Natural killer cell (primary cell): Measurements from ENCODE around the gene MYOCD. TPM values are rescaled to one million over a fixed set of nuclear protein-coding genes. Genes with fewer than 3 reads are reported as not detected.

Source experiments
- ATAC-seq, 3 donors: fragments of 150-1000 bp in 2 of 3; fragments of 200-7000 bp in 1 of 3; cut with Tn5 transposase; 1 replicate in 1 of 3; 2 replicates in 2 of 3; pipeline ENCODE4 v1.10.0; 2021; ENCODE audit warnings: mild to moderate bottlenecking in 2 of 3, moderate library complexity in 2 of 3
- DNase-seq, 2 donors: peaks; one replicate each; pipeline versions ENCODE4 v3.0.0 to v3.0.0-alpha.2; 2013 to 2021; ENCODE audit warnings: mixed read lengths in 1 of 2
- H3K27ac ChIP-seq: one replicate; pipeline ENCODE4 v1.5.1; 2013; ENCODE audit warnings: mild to moderate bottlenecking, low read length
- H3K27me3 ChIP-seq: one replicate; pipeline ENCODE4 v1.6.1; 2013; ENCODE audit warnings: low read length; ENCODE audit not compliant: control insufficient read depth, insufficient read depth
- H3K36me3 ChIP-seq: one replicate; pipeline ENCODE4 v1.6.1; 2013; ENCODE audit warnings: low read length; ENCODE audit not compliant: control insufficient read depth, insufficient read depth
- H3K4me1 ChIP-seq: one replicate; pipeline ENCODE4 v1.6.1; 2013; ENCODE audit warnings: low read length; ENCODE audit not compliant: control insufficient read depth, insufficient read depth
- H3K4me3 ChIP-seq: one replicate; pipeline ENCODE4 v1.5.1; 2013; ENCODE audit warnings: low read length
- H3K9me3 ChIP-seq: one replicate; pipeline ENCODE4 v1.6.1; 2013; ENCODE audit warnings: low read length; ENCODE audit not compliant: control insufficient read depth, insufficient read depth
- H3K27ac Mint-ChIP-seq, 2 donors: one replicate each; pipeline ENCODE4 v1.8.0; 2022; ENCODE audit warnings: mild to moderate bottlenecking in 2 of 2, mixed read lengths in 2 of 2, moderate library complexity in 1 of 2
- H3K27me3 Mint-ChIP-seq, 2 donors: one replicate each; pipeline ENCODE4 v1.8.0; 2022; ENCODE audit warnings: low read depth in 2 of 2, mixed read lengths in 2 of 2
- H3K36me3 Mint-ChIP-seq: one replicate; pipeline ENCODE4 v1.8.0; 2022; ENCODE audit warnings: mixed read lengths
- H3K4me1 Mint-ChIP-seq, 2 donors: one replicate each; pipeline ENCODE4 v1.8.0; 2022; ENCODE audit warnings: mixed read lengths in 2 of 2
- H3K4me3 Mint-ChIP-seq: one replicate; pipeline ENCODE4 v1.8.0; 2022; ENCODE audit warnings: mild to moderate bottlenecking, moderate library complexity, mixed read lengths
- H3K9me3 Mint-ChIP-seq, 2 donors: one replicate each; pipeline ENCODE4 v1.8.0; 2022; ENCODE audit warnings: mixed read lengths in 2 of 2
- CTCF ChIP-seq: fragments of 200-600 bp; IDR thresholded peaks from one replicate; pipeline ENCODE4 v1.8.0; 2022; ENCODE audit warnings: antibody characterized with exemption
- WGBS: methylation state at CpG from one replicate; pipeline ENCODE4 v1.1.7; 2013; ENCODE audit warnings: missing lambda C conversion rate; ENCODE audit not compliant: insufficient coverage; 5-methylcytosine and 5-hydroxymethylcytosine counted together
- intact Hi-C: fragments of 100-400 bp; cut with micrococcal nuclease; formaldehyde crosslinking; loops from one replicate; pipeline ENCODE4 v1.14.2; 2022
- total RNA-seq, 4 donors: library from RNA; stranded (reverse); fragments of 120-200 nt in 1 of 4; gene quantifications; one replicate each; pipeline versions ENCODE4 v1.2.3 to v1.2.4, GENCODE V29; 2013 to 2022

The MYOCD gene
- total RNA-seq, 3 donors from 2014 or later (not counting 1 experiment from before 2014, with no cell fraction given), result not detected

- Histone ChIP-seq H3K27me3 (no peaks in the 10 kb centered on the region), H3K9me3 (no peaks in the 10 kb centered on the region), H3K4me1 (no peaks in the 10 kb centered on the region), H3K4me3 (no peak overlapping the region), H3K27ac (no peak overlapping the region), H3K36me3 (no peaks in the 10 kb centered on the region)
- H3K4me1 Mint-ChIP-seq, result no peaks in the 10 kb centered on the region
- no peaks in the 10 kb centered on the region for H3K27me3 Mint-ChIP-seq
- WGBS, result 100% methylated on average over 1 of the region's 2 CpGs
- no peak overlapping the region for H3K4me3 Mint-ChIP-seq
- no peak for TF ChIP-seq CTCF
- intact Hi-C loops, result no loop called here
- H3K27ac Mint-ChIP-seq, result no peak overlapping the region
- H3K9me3 Mint-ChIP-seq, result peaks cover 4 to 5% of the 10 kb centered on the region in 2 donors
- DNase-seq (no peak), ATAC-seq (no peak)
- H3K36me3 Mint-ChIP-seq, result no peaks in the 10 kb centered on the region
Measured at GRCh38 chr17:12656354-12656753, 9.3 kb upstream of the MYOCD start.

- no peaks in the 10 kb centered on the region for H3K4me1 Mint-ChIP-seq
- no peak for ATAC-seq
- Histone ChIP-seq H3K4me3 (no peak overlapping the region), H3K36me3 (no peaks in the 10 kb centered on the region), H3K27ac (no peak overlapping the region), H3K9me3 (no peaks in the 10 kb centered on the region), H3K4me1 (no peaks in the 10 kb centered on the region), H3K27me3 (no peaks in the 10 kb centered on the region)
- intact Hi-C loops, result no loop called here
- no peak for DNase-seq
- peaks cover 9 to 17% of the 10 kb centered on the region in 2 donors for H3K27me3 Mint-ChIP-seq
- no peaks in the 10 kb centered on the region for H3K36me3 Mint-ChIP-seq
- no CpG with 5 or more reads among the region's 1 CpG for WGBS
- TF ChIP-seq CTCF, result no peak
- no peak overlapping the region for H3K27ac Mint-ChIP-seq
- peaks cover 5 to 6% of the 10 kb centered on the region in 2 donors for H3K9me3 Mint-ChIP-seq
- H3K4me3 Mint-ChIP-seq, result no peak overlapping the region
Measured at GRCh38 chr17:12659500-12659899, 6.2 kb upstream of the MYOCD start.

- intact Hi-C loops, result no loop called here
- Mint-ChIP-seq H3K27ac (no peak overlapping the region), H3K9me3 (peaks cover 0 to 2% of the 10 kb centered on the region in 2 donors), H3K4me1 (no peaks in the 10 kb centered on the region), H3K4me3 (no peak overlapping the region), H3K27me3 (peaks cover 34 to 52% of the 10 kb centered on the region in 2 donors), H3K36me3 (peaks cover 9% of the 10 kb centered on the region)
- TF ChIP-seq CTCF, result no peak
- WGBS, result 79% methylated on average over 11 of the region's 11 CpGs
- H3K27me3 ChIP-seq, result peaks cover 7% of the 10 kb centered on the region
- H3K36me3 ChIP-seq, result no peaks in the 10 kb centered on the region
- no peaks in the 10 kb centered on the region for H3K4me1 ChIP-seq
- no peak overlapping the region for H3K4me3 ChIP-seq
- DNase-seq (no peak), ATAC-seq (no peak)
- no peak overlapping the region for H3K27ac ChIP-seq
- H3K9me3 ChIP-seq, result no peaks in the 10 kb centered on the region
Measured at GRCh38 chr17:12664252-12664651, 1.4 kb upstream of the MYOCD start.

DNA sequence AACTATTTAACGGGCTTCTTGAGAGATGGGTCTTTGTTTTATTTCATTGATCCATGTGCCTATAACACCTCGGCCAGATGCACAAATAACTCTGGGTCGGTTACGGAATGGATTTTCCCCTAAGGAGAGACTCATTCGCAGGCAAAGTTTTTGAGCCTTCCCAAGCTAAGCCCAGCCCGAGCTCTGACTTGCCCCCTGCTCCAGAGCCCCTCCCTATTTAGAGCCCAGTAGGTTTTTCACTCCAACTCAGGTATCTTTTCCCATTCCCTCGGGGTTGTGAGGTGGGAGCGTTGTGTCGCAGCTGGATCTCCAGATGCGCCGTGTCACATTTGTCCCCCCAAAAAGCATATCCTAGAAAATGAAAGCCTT lies 812 bp upstream of the MYOCD start:
- H3K27me3 Mint-ChIP-seq, result peaks cover 34 to 52% of the 10 kb centered on the region in 2 donors
- 22% methylated on average over 11 of the region's 11 CpGs for WGBS
- Histone ChIP-seq H3K9me3 (no peaks in the 10 kb centered on the region), H3K27me3 (peaks cover 7% of the 10 kb centered on the region), H3K4me3 (no peak overlapping the region), H3K36me3 (no peaks in the 10 kb centered on the region), H3K27ac (no peak overlapping the region), H3K4me1 (no peaks in the 10 kb centered on the region)
- no peak overlapping the region for H3K4me3 Mint-ChIP-seq
- no peak for ATAC-seq
- intact Hi-C loops, result no loop called here
- no peak for DNase-seq
- no peaks in the 10 kb centered on the region for H3K4me1 Mint-ChIP-seq
- H3K9me3 Mint-ChIP-seq, result peaks cover 0 to 2% of the 10 kb centered on the region in 2 donors
- TF ChIP-seq CTCF, result no peak
- no peak overlapping the region for H3K27ac Mint-ChIP-seq
- peaks cover 9% of the 10 kb centered on the region for H3K36me3 Mint-ChIP-seq
